ENCODE measurements around the gene COL15A1. TPM values are rescaled to one million over a fixed set of nuclear protein-coding genes. Genes with fewer than 3 reads are reported as not detected.

COL15A1 gene
- total and polyA plus RNA-seq, 2 of the 8 experiments (the other 6 are each of a cell fraction or from before 2014, with no cell fraction given): 0.12 to 0.15 TPM

DNA sequence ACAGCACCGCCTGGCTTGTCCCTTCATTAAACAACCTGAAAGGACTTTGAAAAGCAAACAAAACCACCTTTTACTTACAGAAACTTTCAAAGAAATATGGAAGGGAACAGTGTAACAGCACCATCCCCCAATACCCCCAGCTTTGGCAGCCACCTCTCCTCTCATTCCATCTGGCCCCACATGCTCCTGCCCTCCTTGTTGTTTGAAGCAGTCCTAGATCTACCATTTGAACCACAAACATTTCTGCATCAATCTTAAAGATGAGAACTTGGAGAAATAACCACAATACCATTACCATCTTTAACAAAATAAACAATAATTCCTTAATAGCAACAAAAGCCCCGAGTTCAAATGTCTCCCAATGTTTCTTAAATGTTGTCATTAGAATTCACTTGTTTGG, 17.8 kb upstream of the COL15A1 start (continued):
- no peak for TF ChIP-seq SP2 (IDR thresholded peaks at IDR 0.05; ENCODE audit: low read length)

Data from H1 (cell line).